ENCODE data around the gene DNAJC12.

DNAJC12 gene

GRCh38 chr10:67837541-67838314, at the start of gene DNAJC12:
TSS of gene DNAJC12 (minus strand) at chr10:67838188. CDS start at chr10:67838011, 177 bp downstream.
- Histone ChIP-seq H4K20me1 (ENCODE audit: insufficient read depth, low read length, poor library complexity, severe bottlenecking) (no peaks in the 10 kb centered on the region), H3K36me3 (ENCODE audit: insufficient read depth, low read length) (no peaks in the 10 kb centered on the region), H3K9me2 (replicated peaks; ENCODE audit: low read depth, low read length) (no peaks in the 10 kb centered on the region), H3K79me2 (ENCODE audit: insufficient read depth, low read length) (no peaks in the 10 kb centered on the region), H2AFZ (ENCODE audit: low read length) (peak within 1 kb of the TSS; percentile 70), H3K4me3 (ENCODE audit: low read length, poor library complexity, severe bottlenecking) (peak within 1 kb of the TSS; percentile 70), H3K9ac (ENCODE audit: low read depth, low read length, poor library complexity, severe bottlenecking) (peak within 1 kb of the TSS; percentile 38), H3K27me3 (ENCODE audit: insufficient read depth, low read length, poor library complexity, severe bottlenecking) (no peaks in the 10 kb centered on the region), H3K4me2 (ENCODE audit: low read depth, low read length, poor library complexity, severe bottlenecking) (peak within 1 kb of the TSS; percentile 84), H3F3A (ENCODE audit: low read depth) (no peaks in the 10 kb centered on the region), H3K9me3 (ENCODE audit: insufficient read depth, low read depth, low read length) (no peaks in the 10 kb centered on the region), H3K4me1 (ENCODE audit: insufficient read depth, low read length, poor library complexity, severe bottlenecking) (peaks cover 27% of the 10 kb centered on the region)
- no peak for TF ChIP-seq EZH2phosphoT487 (IDR thresholded peaks at IDR 0.05; ENCODE audit: borderline replicate concordance)
- no peak for TF ChIP-seq CTCF (conservative IDR thresholded peaks at IDR 0.05; ENCODE audit: low read length)

- peak overlapping the region; percentile 81 for H3K4me3 ChIP-seq (ENCODE audit: low read length, poor library complexity, severe bottlenecking)
- H3K4me2 ChIP-seq (ENCODE audit: low read depth, low read length, poor library complexity, severe bottlenecking), result peak overlapping the region; percentile 76
- H3K9me3 ChIP-seq (ENCODE audit: insufficient read depth, low read depth, low read length), result no peaks in the 10 kb centered on the region
- H3K27me3 ChIP-seq (ENCODE audit: insufficient read depth, low read length, poor library complexity, severe bottlenecking), result no peaks in the 10 kb centered on the region
- peaks cover 36% of the 10 kb centered on the region for H3K4me1 ChIP-seq (ENCODE audit: insufficient read depth, low read length, poor library complexity, severe bottlenecking)
- H3F3A ChIP-seq (ENCODE audit: low read depth), result no peaks in the 10 kb centered on the region
- peaks cover 39% of the 10 kb centered on the region for H4K20me1 ChIP-seq (ENCODE audit: insufficient read depth, low read length, poor library complexity, severe bottlenecking)
- no peak for TF ChIP-seq CTCF (conservative IDR thresholded peaks at IDR 0.05; ENCODE audit: low read length)
- no peak for TF ChIP-seq EZH2phosphoT487 (IDR thresholded peaks at IDR 0.05; ENCODE audit: borderline replicate concordance)
- H3K79me2 ChIP-seq (ENCODE audit: insufficient read depth, low read length), result peaks cover 47% of the 10 kb centered on the region
- peak overlapping the region; percentile 80 for H3K9ac ChIP-seq (ENCODE audit: low read depth, low read length, poor library complexity, severe bottlenecking)
- no peaks in the 10 kb centered on the region for H3K9me2 ChIP-seq (replicated peaks; ENCODE audit: low read depth, low read length)
- peaks cover 10% of the 10 kb centered on the region; the same call in 1 of the 2 replicates for H3K36me3 ChIP-seq (ENCODE audit: insufficient read depth, low read length)
- peak overlapping the region; percentile 70 for H2AFZ ChIP-seq (ENCODE audit: low read length)
Observed at GRCh38 chr10:67884842-67885670, 47.1 kb upstream of the DNAJC12 start.

GRCh38 chr10:67884313-67884841, 46.4 kb upstream of the DNAJC12 start, which contains the start of gene SIRT1:
TSS of gene SIRT1 (plus strand) at chr10:67884656. CDS start at chr10:67884722, 66 bp downstream.
- H3K4me1 ChIP-seq (ENCODE audit: insufficient read depth, low read length, poor library complexity, severe bottlenecking), result peaks cover 33% of the 10 kb centered on the region
- no peaks in the 10 kb centered on the region for H3K9me3 ChIP-seq (ENCODE audit: insufficient read depth, low read depth, low read length)
- peak within 1 kb of the TSS; percentile 80 for H3K9ac ChIP-seq (ENCODE audit: low read depth, low read length, poor library complexity, severe bottlenecking)
- H3K79me2 ChIP-seq (ENCODE audit: insufficient read depth, low read length), result peaks cover 41% of the 10 kb centered on the region
- H2AFZ ChIP-seq (ENCODE audit: low read length), result peak within 1 kb of the TSS; percentile 98
- H4K20me1 ChIP-seq (ENCODE audit: insufficient read depth, low read length, poor library complexity, severe bottlenecking), result peaks cover 37% of the 10 kb centered on the region
- H3K27me3 ChIP-seq (ENCODE audit: insufficient read depth, low read length, poor library complexity, severe bottlenecking), result no peaks in the 10 kb centered on the region
- H3K4me2 ChIP-seq (ENCODE audit: low read depth, low read length, poor library complexity, severe bottlenecking), result peak within 1 kb of the TSS; percentile 84
- TF ChIP-seq EZH2phosphoT487 (IDR thresholded peaks at IDR 0.05; ENCODE audit: borderline replicate concordance) (no peak), CTCF (conservative IDR thresholded peaks at IDR 0.05; ENCODE audit: low read length) (0 out of 2 replicates have a peak, but pooled peaks have one; percentile 15)
- H3K36me3 ChIP-seq (ENCODE audit: insufficient read depth, low read length), result peaks cover 10% of the 10 kb centered on the region; the same call in 1 of the 2 replicates
- no peaks in the 10 kb centered on the region for H3F3A ChIP-seq (ENCODE audit: low read depth)
- no peaks in the 10 kb centered on the region for H3K9me2 ChIP-seq (replicated peaks; ENCODE audit: low read depth, low read length)
- H3K4me3 ChIP-seq (ENCODE audit: low read length, poor library complexity, severe bottlenecking), result peak within 1 kb of the TSS; percentile 81

Data from Loucy (cell line).